ENCODE measurements around the gene CDH22. TPM values are rescaled to one million over a fixed set of nuclear protein-coding genes. Genes with fewer than 3 reads are reported as not detected.

The CDH22 gene
- total and polyA plus RNA-seq, 10 of the 15 experiments (the other 5 are each of a cell fraction or from before 2014, with no cell fraction given): not detected

- TF ChIP-seq ELK1 (IDR thresholded peaks at IDR 0.05; ENCODE audit: low read depth, low read length) (no peak), IKZF1 (conservative IDR thresholded peaks at IDR 0.05) (0 out of 2 replicates have a peak, but pooled peaks have one; percentile 19), FOXM1 (IDR thresholded peaks at IDR 0.05; ENCODE audit: low read depth, low read length) (peak; percentile 72; the same call in 1 of the 2 replicates), ASH2L (IDR thresholded peaks at IDR 0.05; ENCODE audit: borderline replicate concordance, low read depth) (no peak), JUNB (IDR thresholded peaks at IDR 0.05) (peak; percentile 62), TARDBP (IDR thresholded peaks at IDR 0.05; ENCODE audit: borderline replicate concordance) (peak; percentile 65; the same call in 1 of the 2 replicates), YBX1 (IDR thresholded peaks at IDR 0.05) (no peak), SKIL (IDR thresholded peaks at IDR 0.05; ENCODE audit: low read depth, poor library complexity, severe bottlenecking) (no peak), RUNX3 (IDR thresholded peaks at IDR 0.05; ENCODE audit: low read length) (peak; percentile 81), YY1 (IDR thresholded peaks at IDR 0.05; ENCODE audit: low read depth, low read length) (0 out of 2 replicates have a peak, but pooled peaks have one; percentile 7), PKNOX1 (IDR thresholded peaks at IDR 0.05) (no peak), NFIC (IDR thresholded peaks at IDR 0.05; ENCODE audit: low read depth, low read length) (peak; percentile 54), EP300 (IDR thresholded peaks at IDR 0.05; ENCODE audit: borderline replicate concordance in 1 of 2, control insufficient read depth in 1 of 2, low read depth in 2 of 2, low read length in 2 of 2) (peak in 1 of 2 experiments; percentile 20; a peak in 1 of 4 replicates), SIN3A (IDR thresholded peaks at IDR 0.05; ENCODE audit: low read depth, low read length) (no peak), MYB (IDR thresholded peaks at IDR 0.05; ENCODE audit: borderline replicate concordance, low read depth, low read length) (no peak), MAX (IDR thresholded peaks at IDR 0.05; ENCODE audit: low read depth, low read length) (no peak), ZNF592 (IDR thresholded peaks at IDR 0.05) (no peak), ATF2 (IDR thresholded peaks at IDR 0.05; ENCODE audit: low read length) (peak; percentile 38; the same call in 1 of the 2 replicates), BCL11A (IDR thresholded peaks at IDR 0.05; ENCODE audit: low read depth, low read length) (0 out of 2 replicates have a peak, but pooled peaks have one; percentile 18), STAT3 (IDR thresholded peaks at IDR 0.05; ENCODE audit: low read depth, low read length) (no peak), POLR2AphosphoS5 (IDR thresholded peaks at IDR 0.05; ENCODE audit: low read length) (peak; percentile 63; the same call in 1 of the 2 replicates)
These were observed 178.3 kb downstream of the CDH22 start (continued) for GRCh38 chr20:46129955-46130481.

All from GM12878 (cell line).